8988T (cell line): Measurements from ENCODE around the gene GPR158.

Experiments used
- DNase-seq: peaks from one replicate; pipeline ENCODE4 v3.0.0; 2011

Gene GPR158

GRCh38 chr10:25505466-25505865 is 330.7 kb downstream of the GPR158 start:
- DNase-seq = no peak

DNA sequence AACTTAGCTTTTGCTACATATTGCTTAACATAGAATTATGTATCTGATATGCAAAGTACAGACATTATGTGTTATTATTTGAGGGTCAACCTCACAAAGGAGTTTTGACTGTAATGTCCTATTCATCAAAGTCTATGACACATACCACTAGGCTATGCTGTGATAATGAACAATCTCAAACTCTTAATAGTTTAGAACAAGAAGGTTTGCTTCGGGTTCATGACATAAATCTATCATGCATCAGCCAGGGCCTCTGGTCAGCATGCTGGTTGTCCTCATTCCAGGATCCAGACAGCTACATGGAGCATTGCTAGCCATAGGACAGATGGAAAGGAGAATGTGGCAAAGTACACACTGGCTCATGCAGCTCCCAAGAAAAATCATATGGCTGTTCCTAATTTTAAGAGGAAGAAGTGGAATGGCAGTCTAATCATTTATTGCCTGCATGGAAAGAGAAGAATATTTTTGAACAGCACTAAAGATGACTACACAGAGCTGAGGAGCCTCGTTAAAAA is 332.1 kb downstream of the GPR158 start:
- DNase-seq = no peak

GRCh38 chr10:25508112-25508815 is 333.5 kb downstream of the GPR158 start:
- no peak for DNase-seq

DNA sequence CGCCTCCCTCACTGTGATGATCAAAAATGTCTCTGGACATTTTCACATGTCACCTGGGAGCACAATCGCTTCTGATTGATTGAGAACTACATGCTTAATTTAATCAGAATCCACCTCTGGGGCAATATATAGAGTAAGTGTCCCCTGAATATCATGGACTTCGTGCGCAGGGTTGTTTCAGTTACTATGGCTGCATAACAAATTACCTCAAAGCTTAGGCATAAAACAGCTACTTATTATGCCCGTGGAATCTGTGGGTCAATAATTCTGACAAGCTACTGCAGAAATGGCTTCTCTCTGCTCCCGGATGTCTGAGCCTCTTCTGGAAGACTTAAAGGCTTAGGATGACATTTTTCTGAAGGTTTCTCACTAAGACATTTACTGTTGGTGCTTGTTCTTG is 334.4 kb downstream of the GPR158 start:
- no peak for DNase-seq

GRCh38 chr10:25522294-25522693 is 347.5 kb downstream of the GPR158 start:
- no peak for DNase-seq

DNA sequence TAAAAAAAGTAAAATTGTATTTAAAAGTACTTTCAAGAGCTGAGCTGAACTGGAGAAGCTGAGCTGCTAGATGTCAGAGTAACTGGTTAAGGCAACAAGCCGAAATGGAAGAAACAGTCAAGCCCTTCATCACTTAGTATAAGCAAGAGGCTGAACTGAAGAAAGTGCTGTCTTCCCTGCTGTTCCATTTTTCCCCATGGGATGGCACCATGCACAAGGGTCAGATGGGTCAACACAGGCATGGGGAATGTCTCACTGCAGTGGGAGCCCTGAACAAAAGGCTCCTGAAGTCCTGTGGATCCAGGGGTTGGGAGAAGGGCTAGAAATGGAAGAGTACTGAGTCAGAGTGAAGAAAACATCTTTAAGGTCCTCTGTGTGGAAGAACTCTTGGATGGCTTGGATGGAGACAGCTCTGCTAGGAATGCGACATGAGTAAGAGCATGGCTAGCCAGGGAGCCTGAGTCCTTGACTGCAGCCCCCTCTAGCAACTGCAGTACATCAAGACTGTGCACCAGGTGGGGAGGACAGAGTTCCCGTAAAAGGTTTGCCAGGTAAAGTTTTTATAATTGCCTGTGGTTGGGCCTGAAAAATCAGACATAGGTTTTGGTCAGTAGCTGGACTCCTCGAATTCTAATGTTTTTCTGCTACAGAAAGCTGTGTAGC is 348.3 kb downstream of the GPR158 start:
- DNase-seq = no peak

- no peak for DNase-seq
Observed at GRCh38 chr10:25530306-25530705, 355.5 kb downstream of the GPR158 start.

- DNase-seq = no peak
Observed at GRCh38 chr10:25531457-25532061, 356.8 kb downstream of the GPR158 start.

DNA sequence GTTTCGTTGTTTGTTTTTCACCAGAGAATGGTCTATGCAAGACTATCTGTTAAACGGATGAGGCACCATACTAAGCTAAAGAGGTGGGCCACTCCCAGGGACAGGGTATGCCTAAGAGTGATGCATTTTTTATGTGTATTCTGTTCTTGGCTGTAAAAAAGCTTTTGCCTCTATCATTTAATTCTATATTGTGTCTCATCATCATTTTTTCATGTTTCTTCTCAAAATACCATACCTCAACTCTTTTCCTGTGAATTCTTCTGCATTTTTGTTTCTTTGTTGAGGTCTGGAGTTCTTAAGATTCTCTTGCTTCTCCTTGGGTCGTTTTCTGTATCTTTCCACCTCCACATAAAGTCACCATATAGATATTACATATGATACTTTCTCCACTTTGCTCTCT is 357.4 kb downstream of the GPR158 start:
- no peak for DNase-seq

GRCh38 chr10:25536027-25536426 is 361.2 kb downstream of the GPR158 start:
- no peak for DNase-seq

DNA sequence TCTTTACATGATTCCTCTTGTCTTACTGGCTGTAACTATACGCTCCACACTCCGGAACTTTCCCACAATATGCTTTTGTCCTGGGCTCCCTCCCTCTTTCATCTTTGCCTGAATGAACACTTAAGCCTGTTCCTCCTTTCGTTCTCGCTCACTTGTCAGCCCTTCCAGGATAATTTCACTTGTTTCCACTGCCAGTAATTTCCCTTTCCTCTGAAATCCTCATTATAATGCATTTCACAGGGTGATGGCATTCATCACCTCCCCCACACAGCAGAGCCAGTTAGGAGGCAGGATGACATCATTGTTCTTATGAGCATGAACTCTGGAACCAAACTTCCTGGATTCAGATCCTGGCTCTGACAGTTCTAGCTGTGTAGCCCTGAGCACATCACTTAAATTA is 372.6 kb downstream of the GPR158 start:
- no peak for DNase-seq

- DNase-seq = no peak
Observed at GRCh38 chr10:25552283-25552919, 377.6 kb downstream of the GPR158 start.

DNA sequence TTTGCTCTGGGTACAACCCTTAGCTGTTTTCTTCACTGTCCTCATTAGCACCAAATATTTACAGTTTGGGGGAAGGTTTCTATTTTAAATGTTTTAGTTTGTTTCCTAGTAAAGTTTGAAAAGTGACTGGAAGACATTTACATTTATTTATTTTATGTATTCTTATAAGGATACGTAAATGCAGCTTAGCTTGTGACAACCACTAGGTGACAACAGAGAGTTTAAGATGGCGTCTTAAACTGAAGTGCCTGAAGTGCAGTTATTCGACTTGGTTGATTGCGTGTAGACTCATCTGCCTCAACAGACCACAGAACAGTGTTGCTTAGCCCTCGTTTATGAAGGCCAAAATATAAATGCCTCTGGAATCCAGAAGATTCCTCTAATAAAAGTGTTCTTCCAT is 381.1 kb downstream of the GPR158 start:
- DNase-seq = no peak

- DNase-seq = no peak
Observed at GRCh38 chr10:25556457-25556856, 381.7 kb downstream of the GPR158 start.

- DNase-seq = no peak
Observed at GRCh38 chr10:25557136-25557535, 382.3 kb downstream of the GPR158 start.

- no peak for DNase-seq
Observed at GRCh38 chr10:25561758-25562157, 387.0 kb downstream of the GPR158 start.

GRCh38 chr10:25562547-25562946 is 387.7 kb downstream of the GPR158 start:
- DNase-seq = no peak

DNA sequence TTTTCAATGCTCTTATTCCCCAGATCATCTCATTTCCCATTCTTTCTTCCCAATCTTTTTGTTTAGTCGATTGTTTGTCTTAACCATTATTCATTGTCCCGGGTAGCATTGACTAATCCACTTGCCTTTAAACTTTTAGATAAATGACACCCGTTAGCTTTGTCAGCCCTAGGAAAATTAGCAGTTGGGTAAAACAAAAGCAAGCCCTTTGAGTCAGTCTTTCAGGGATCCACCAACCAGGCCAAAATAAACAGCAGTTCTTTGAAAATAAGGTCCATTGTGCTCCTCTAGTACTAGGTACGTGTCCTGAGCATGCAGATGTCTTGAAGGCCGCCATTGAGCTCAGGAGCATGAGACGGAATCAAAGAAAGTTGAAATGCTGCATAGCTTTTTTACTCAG is 389.6 kb downstream of the GPR158 start:
- DNase-seq = no peak

- no peak for DNase-seq
Observed at GRCh38 chr10:25565570-25565969, 390.8 kb downstream of the GPR158 start.

DNA sequence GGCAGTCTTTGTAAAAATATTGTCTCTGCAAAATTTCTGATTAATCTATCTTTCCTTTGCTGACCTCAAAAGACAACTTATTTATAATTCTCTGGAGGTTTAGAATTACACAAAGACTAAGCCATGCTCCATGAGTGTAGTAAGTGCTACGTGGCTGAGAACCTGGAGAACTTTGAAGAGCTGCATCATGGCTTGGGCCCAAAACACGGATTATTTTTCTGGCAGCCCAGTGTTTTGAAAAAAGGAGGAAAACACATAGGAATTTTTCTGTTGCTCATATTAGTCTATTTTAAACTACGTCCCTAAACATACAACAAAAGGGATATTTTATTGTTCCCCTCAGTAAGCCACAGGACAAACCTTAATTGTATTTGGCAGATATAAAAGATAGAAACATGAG is 398.5 kb downstream of the GPR158 start:
- DNase-seq = no peak

- DNase-seq = no peak
Observed at GRCh38 chr10:25575343-25575742, 400.5 kb downstream of the GPR158 start.

DNA sequence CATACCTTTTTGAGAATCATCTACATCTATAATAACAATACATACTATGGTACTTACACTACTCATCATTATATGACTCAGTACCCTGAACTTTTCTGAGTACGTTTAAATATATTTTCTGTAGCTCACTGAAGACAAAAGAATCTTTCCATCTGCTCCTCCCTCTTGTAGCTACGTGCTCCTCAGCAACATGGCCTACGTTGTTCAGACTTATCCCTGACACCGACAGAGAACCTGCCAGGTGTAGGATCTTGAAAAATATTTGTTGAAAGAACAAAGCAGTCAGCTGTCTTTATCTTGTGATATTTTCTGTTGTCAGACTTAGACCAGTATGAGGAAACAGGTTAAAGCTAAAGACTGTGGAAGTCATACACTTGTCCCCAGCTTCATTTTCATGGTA is 403.3 kb downstream of the GPR158 start:
- DNase-seq = no peak

GRCh38 chr10:25582961-25583360 is 408.2 kb downstream of the GPR158 start:
- DNase-seq = no peak

- DNase-seq = no peak
Observed at GRCh38 chr10:25600651-25601050, 425.9 kb downstream of the GPR158 start.
